GM06990 (cell line): ENCODE measurements around the gene YIF1A.

Source experiments
- DNase-seq: peaks from one replicate; pipeline ENCODE4 v3.0.0-alpha.2; 2011; ENCODE audit not compliant: insufficient read length; ENCODE audit errors: extremely low read depth
- H3K27me3 ChIP-seq: replicated peaks from 2 replicates; pipeline ENCODE4 v1.6.0; 2011; ENCODE audit warnings: low read length; ENCODE audit not compliant: control insufficient read depth, insufficient read depth
- H3K36me3 ChIP-seq: 2 replicates; pipeline ENCODE4 v1.5.1; 2011; ENCODE audit warnings: low read length; ENCODE audit not compliant: control insufficient read depth, insufficient read depth
- H3K4me3 ChIP-seq: replicated peaks from 2 replicates; pipeline ENCODE4 v1.5.1; 2011; ENCODE audit warnings: low read depth, mild to moderate bottlenecking, control low read depth, low read length
- CTCF ChIP-seq: IDR thresholded peaks from 2 replicates; pipeline ENCODE4 v1.5.1; 2011; ENCODE audit warnings: low read length, control low read depth, mild to moderate bottlenecking, inconsistent platforms; ENCODE audit not compliant: insufficient read depth, poor library complexity, severe bottlenecking

Gene YIF1A

GRCh38 chr11:66302656-66303055 is 13.7 kb upstream of the YIF1A start:
- H3K36me3 ChIP-seq = no peaks in the 10 kb centered on the region
- no peak for DNase-seq
- H3K27me3 ChIP-seq = no peaks in the 10 kb centered on the region
- H3K4me3 ChIP-seq = no peak overlapping the region
- no peak for TF ChIP-seq CTCF

GRCh38 chr11:66299186-66299585 is 10.2 kb upstream of the YIF1A start:
- no peaks in the 10 kb centered on the region; the same call in 1 of the 2 replicates for H3K27me3 ChIP-seq
- no peaks in the 10 kb centered on the region for H3K36me3 ChIP-seq
- H3K4me3 ChIP-seq = no peak overlapping the region
- no peak for DNase-seq
- TF ChIP-seq CTCF = no peak

GRCh38 chr11:66297610-66298009 is 8.7 kb upstream of the YIF1A start:
- DNase-seq = no peak
- Histone ChIP-seq H3K36me3 (no peaks in the 10 kb centered on the region), H3K27me3 (peaks cover 1% of the 10 kb centered on the region; the same call in 1 of the 2 replicates), H3K4me3 (no peak overlapping the region)
- TF ChIP-seq CTCF = no peak

- no peak for TF ChIP-seq CTCF
- DNase-seq = no peak
- Histone ChIP-seq H3K4me3 (no peak overlapping the region), H3K27me3 (peaks cover 1% of the 10 kb centered on the region), H3K36me3 (no peaks in the 10 kb centered on the region)
Measured at GRCh38 chr11:66294626-66295620, 6.0 kb upstream of the YIF1A start.

GRCh38 chr11:66293777-66294625 is 5.1 kb upstream of the YIF1A start:
- H3K4me3 ChIP-seq = no peak overlapping the region
- H3K36me3 ChIP-seq = no peaks in the 10 kb centered on the region
- TF ChIP-seq CTCF = no peak
- no peak for DNase-seq
- peaks cover 1% of the 10 kb centered on the region for H3K27me3 ChIP-seq
